Activated CD4-positive, alpha-beta T cell treated with anti-CD3 and anti-CD28 coated beads, Interleukin-2, amount 10 ng/mL, durations not matched to agents 24 days and 14 days (primary cell): ENCODE data around the gene RDH16. TPM values are rescaled to one million over a fixed set of nuclear protein-coding genes. Genes with fewer than 3 reads are reported as not detected.

Experiments
- DNase-seq: peaks from one replicate; pipeline ENCODE4 v3.0.0; 2022
- H3K27ac Mint-ChIP-seq: one replicate; pipeline ENCODE4 v1.8.0; 2022; ENCODE audit warnings: mild to moderate bottlenecking, mixed read lengths
- H3K27me3 Mint-ChIP-seq: one replicate; pipeline ENCODE4 v1.8.0; 2022; ENCODE audit warnings: mixed read lengths
- H3K36me3 Mint-ChIP-seq: one replicate; pipeline ENCODE4 v1.8.0; 2022; ENCODE audit warnings: low read depth, mild to moderate bottlenecking, mixed read lengths
- H3K4me1 Mint-ChIP-seq: one replicate; pipeline ENCODE4 v1.8.0; 2021; ENCODE audit warnings: mixed read lengths
- H3K4me3 Mint-ChIP-seq: one replicate; pipeline ENCODE4 v1.8.0; 2022; ENCODE audit warnings: mild to moderate bottlenecking, moderate library complexity, mixed read lengths
- H3K9me3 Mint-ChIP-seq: one replicate; pipeline ENCODE4 v1.8.0; 2021; ENCODE audit warnings: mixed read lengths
- intact Hi-C: fragments of 100-400 bp; cut with micrococcal nuclease; formaldehyde crosslinking; loops from one replicate; pipeline ENCODE4 v1.15.1; 2023
- total RNA-seq: library from RNA; stranded (reverse); gene quantifications from 2 replicates; pipeline ENCODE4 v1.2.3, GENCODE V29; 2022

Gene RDH16, protein sequence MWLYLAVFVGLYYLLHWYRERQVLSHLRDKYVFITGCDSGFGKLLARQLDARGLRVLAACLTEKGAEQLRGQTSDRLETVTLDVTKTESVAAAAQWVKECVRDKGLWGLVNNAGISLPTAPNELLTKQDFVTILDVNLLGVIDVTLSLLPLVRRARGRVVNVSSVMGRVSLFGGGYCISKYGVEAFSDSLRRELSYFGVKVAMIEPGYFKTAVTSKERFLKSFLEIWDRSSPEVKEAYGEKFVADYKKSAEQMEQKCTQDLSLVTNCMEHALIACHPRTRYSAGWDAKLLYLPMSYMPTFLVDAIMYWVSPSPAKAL
- total RNA-seq: 0.38 and 0.42 TPM in 2 replicates

DNA sequence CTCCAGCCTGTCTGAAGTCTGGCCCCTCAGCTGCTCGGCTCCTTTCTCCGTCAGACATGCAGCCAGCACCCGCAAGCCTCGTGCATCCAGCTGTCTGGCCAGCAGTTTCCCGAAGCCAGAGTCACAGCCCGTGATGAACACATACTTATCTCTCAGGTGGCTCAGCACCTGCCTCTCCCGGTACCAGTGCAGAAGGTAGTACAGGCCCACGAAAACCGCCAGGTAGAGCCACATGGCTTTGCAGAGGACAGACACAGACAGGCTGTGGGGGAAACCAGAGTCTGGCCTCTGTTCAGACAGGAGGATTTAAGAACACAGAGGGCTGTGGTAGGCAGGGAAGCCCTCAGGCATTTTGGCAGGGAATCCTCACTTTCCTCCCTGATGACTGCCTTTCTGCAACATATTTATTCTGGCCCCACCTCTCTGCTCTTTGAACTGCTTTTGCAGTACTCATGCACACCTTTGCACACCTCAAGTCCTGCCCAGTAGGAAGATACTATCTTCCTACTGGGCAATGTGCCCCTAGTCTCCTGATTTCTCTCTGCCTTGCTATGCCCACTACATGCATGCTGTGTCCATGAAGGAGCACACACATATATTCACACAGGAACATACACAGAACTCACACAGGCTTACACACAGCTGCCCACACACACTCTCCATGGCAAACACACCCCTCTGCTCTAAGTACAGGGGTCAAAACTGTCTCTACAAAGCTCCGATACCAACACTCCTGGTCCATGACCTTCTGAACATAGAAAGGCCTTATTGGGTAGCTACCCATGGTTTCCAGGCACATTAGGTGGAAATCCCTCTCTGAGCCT, at the start of gene RDH16:
Gene RDH16, minus strand, starts transcription at position 380 of the 824 bp plus-strand sequence. Its CDS starts 146 bp downstream, at position 234.
- no peaks in the 10 kb centered on the region for H3K36me3 Mint-ChIP-seq
- H3K27ac Mint-ChIP-seq: no peak within 1 kb of the TSS
- no peaks in the 10 kb centered on the region for H3K9me3 Mint-ChIP-seq
- H3K27me3 Mint-ChIP-seq: peaks cover 17% of the 10 kb centered on the region
- H3K4me3 Mint-ChIP-seq: no peak within 1 kb of the TSS
- DNase-seq: no peak
- intact Hi-C loops: no loop called here
- no peaks in the 10 kb centered on the region for H3K4me1 Mint-ChIP-seq

DNA sequence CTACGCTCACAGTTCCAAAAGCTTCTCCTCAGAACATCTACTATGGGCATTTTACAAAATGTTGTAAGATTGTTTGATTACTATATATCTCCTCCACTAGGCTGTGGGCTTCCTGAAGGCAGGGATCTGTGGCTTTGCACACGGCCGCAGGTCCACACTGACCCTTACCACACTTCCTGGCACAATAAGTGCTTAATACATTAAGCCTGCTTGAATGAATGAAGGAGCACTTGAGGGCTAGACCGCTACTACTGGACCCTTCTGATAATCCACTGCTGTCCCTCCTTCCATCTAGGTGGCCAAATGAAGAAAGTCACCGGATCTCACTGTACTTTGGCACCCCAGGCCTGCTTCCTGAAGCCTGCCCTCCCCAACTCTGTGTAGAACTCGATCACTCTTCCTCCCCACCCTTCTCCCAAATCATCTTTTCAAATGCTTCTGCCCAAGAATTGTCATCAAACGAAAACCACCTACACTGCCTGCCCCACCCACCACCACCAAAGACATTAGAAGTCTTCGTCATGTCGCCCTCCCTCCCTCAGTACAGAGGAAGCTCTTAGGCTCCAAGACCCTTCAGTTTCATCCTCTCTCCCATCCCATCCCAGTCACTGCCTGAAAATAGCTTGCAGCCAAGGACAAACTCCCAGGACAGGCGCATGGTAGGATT, 49.5 kb upstream of the RDH16 start:
- DNase-seq: peak; percentile 65
- Mint-ChIP-seq H3K9me3 (no peaks in the 10 kb centered on the region), H3K4me3 (peak overlapping the region; percentile 80), H3K27me3 (no peaks in the 10 kb centered on the region), H3K27ac (peak overlapping the region; percentile 77), H3K4me1 (peaks cover 45% of the 10 kb centered on the region), H3K36me3 (peaks cover 23% of the 10 kb centered on the region)
- intact Hi-C loops: loop anchor here (2.0 to 10.0 kb wide), 3 partner anchors 176 to 470 kb away; partner anchors contain the start of genes ARHGAP9 and BAZ2A

DNA sequence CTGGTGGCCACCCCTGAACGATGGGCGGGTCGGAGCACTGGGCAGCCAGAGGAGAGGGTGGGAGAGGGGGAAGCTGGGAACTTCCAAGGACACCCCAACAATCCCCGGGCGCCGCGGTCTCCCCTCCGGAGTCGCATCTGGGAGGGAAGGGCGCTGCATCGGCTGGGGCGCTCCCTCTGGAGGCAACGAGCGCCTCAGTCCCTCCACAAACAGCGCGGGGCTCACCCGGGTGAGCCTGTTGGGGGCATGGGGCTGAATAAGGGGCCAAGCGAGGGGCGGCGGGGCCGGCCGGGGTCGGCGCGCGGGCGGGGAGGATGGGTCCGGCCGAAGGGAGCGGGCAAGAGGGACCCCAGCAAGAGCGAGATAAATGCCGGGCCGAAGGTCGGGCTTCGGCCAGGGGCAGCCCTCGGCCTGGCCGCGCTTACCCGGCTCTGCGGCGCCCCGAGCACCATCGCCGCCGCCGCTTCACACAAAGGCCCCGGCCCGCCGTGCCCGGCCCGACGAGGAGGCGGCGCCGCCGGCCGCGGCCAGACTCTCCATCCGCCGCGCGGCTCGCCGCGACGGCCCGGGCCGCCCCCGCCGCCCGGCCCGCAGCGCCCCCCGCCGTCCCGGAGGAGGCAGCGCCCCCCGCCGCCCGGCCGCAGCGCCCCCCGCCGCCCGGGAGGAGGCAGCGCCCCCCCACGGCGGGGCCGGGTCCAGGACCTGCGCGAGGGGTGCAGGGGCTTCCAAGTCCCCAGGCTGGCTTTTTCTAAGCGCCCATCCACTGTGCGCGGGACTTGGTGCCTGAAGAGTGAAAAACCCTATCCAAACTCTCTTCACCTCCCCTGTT, 48.8 kb upstream of the RDH16 start, which contains the start of gene ZBTB39:
Gene ZBTB39, minus strand, starts transcription at position 567 of the 829 bp plus-strand sequence. CDS start 1,629 bp downstream, outside the sequence.
- peak; percentile 92 for DNase-seq
- peak within 1 kb of the TSS; percentile 86 for H3K27ac Mint-ChIP-seq
- H3K9me3 Mint-ChIP-seq: no peaks in the 10 kb centered on the region
- H3K4me3 Mint-ChIP-seq: peak within 1 kb of the TSS; percentile 93
- peaks cover 44% of the 10 kb centered on the region for H3K4me1 Mint-ChIP-seq
- H3K36me3 Mint-ChIP-seq: peaks cover 31% of the 10 kb centered on the region
- intact Hi-C loops: loop anchor here (2.0 to 10.0 kb wide), 3 partner anchors 177 to 471 kb away; partner anchors contain the start of genes ARHGAP9 and BAZ2A
- H3K27me3 Mint-ChIP-seq: no peaks in the 10 kb centered on the region

DNA sequence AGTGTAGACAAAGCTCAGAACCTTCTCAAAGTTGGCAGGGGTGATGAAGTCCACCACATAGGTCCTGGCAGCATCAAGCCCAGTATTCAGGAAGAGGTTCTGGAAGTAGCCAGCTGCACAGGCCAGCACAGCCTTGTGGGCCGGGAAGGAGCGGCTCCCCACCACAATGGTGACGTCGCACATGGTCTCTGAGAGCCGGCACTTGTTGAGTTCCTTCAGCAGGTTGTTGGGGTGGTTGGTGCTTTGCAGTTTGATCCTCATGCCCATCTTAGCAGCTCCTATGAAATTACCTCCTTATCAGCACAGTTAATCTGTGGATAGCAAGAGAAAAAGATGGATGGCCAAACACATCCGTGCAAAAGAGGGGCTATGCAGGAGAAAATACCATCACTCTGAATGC, 47.2 kb upstream of the RDH16 start:
- Mint-ChIP-seq H3K4me3 (peak overlapping the region; percentile 93), H3K27me3 (no peaks in the 10 kb centered on the region), H3K9me3 (no peaks in the 10 kb centered on the region), H3K27ac (no peak overlapping the region), H3K36me3 (peaks cover 40% of the 10 kb centered on the region), H3K4me1 (peaks cover 55% of the 10 kb centered on the region)
- no peak for DNase-seq
- intact Hi-C loops: loop anchor here (5.0 to 10.0 kb wide), 2 partner anchors 370 to 473 kb away; partner anchors contain the start of genes ARHGAP9 and BAZ2A

DNA sequence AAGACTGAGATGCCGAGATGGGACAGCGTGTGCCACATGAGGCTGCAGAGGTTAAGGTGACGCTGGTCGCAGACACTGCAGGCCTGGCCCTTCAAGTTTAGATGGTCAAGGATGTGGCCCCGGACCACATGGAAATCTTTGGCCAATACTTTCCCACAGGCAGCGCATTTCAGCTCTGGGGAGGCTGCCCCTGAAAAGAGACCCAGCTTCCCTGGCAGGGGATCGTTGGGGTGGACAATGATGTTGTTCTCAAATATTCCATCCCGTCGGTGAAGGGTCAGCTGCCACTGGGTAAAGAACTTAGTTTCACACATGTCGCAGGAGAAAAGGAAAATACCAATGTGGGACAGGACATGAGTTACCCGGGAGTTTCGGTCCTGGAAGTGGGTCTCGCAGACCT, 46.0 kb upstream of the RDH16 start:
- H3K27me3 Mint-ChIP-seq: no peaks in the 10 kb centered on the region
- H3K4me1 Mint-ChIP-seq: peaks cover 64% of the 10 kb centered on the region
- H3K36me3 Mint-ChIP-seq: peaks cover 43% of the 10 kb centered on the region
- no peaks in the 10 kb centered on the region for H3K9me3 Mint-ChIP-seq
- H3K4me3 Mint-ChIP-seq: no peak overlapping the region
- intact Hi-C loops: loop anchor here (10.0 kb wide), 1 partner anchor 369 kb away; the partner anchor contains the start of gene BAZ2A
- H3K27ac Mint-ChIP-seq: no peak overlapping the region
- DNase-seq: no peak

GRCh38 chr12:57001448-57001906, 44.1 kb upstream of the RDH16 start:
- intact Hi-C loops: loop anchor here (10.0 kb wide), 1 partner anchor 367 kb away; the partner anchor contains the start of gene BAZ2A
- peaks cover 52% of the 10 kb centered on the region for H3K4me1 Mint-ChIP-seq
- no peaks in the 10 kb centered on the region for H3K27me3 Mint-ChIP-seq
- peaks cover 48% of the 10 kb centered on the region for H3K36me3 Mint-ChIP-seq
- no peak overlapping the region for H3K4me3 Mint-ChIP-seq
- H3K9me3 Mint-ChIP-seq: no peaks in the 10 kb centered on the region
- peak; percentile 93 for DNase-seq
- H3K27ac Mint-ChIP-seq: peak overlapping the region; percentile 32

GRCh38 chr12:57000393-57000792, 43.0 kb upstream of the RDH16 start:
- no peaks in the 10 kb centered on the region for H3K27me3 Mint-ChIP-seq
- peaks cover 49% of the 10 kb centered on the region for H3K4me1 Mint-ChIP-seq
- no peaks in the 10 kb centered on the region for H3K9me3 Mint-ChIP-seq
- no peak for DNase-seq
- H3K4me3 Mint-ChIP-seq: no peak overlapping the region
- intact Hi-C loops: loop anchor here (10.0 kb wide), 1 partner anchor 366 kb away; the partner anchor contains the start of gene BAZ2A
- H3K36me3 Mint-ChIP-seq: peaks cover 46% of the 10 kb centered on the region
- peak overlapping the region; percentile 56 for H3K27ac Mint-ChIP-seq

DNA sequence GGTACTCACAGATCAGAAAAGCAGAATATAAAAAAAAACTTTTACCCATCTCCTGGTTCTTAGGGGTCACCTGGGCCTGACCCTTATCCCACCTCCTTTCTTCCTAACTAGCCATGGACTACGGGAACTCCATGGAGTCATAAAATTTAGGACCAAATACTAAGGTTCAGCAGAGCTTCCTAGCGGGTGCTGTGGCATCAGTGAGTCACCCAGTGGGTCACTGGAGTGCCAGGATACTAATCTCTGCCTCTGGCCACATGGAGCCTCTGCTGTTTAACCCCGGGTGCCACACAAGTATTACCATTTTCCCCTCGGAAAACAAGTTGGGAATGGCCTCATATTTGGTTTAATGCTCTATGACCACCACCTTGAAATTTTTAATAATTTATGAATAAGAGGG, 42.0 kb upstream of the RDH16 start:
- H3K36me3 Mint-ChIP-seq: peaks cover 43% of the 10 kb centered on the region
- intact Hi-C loops: loop anchor here (2.0 kb wide), 1 partner anchor 65 kb away; no protein-coding TSS in a partner anchor
- peak overlapping the region; percentile 73 for H3K27ac Mint-ChIP-seq
- no peaks in the 10 kb centered on the region for H3K27me3 Mint-ChIP-seq
- DNase-seq: no peak
- H3K9me3 Mint-ChIP-seq: no peaks in the 10 kb centered on the region
- no peak overlapping the region for H3K4me3 Mint-ChIP-seq
- H3K4me1 Mint-ChIP-seq: peaks cover 41% of the 10 kb centered on the region

DNA sequence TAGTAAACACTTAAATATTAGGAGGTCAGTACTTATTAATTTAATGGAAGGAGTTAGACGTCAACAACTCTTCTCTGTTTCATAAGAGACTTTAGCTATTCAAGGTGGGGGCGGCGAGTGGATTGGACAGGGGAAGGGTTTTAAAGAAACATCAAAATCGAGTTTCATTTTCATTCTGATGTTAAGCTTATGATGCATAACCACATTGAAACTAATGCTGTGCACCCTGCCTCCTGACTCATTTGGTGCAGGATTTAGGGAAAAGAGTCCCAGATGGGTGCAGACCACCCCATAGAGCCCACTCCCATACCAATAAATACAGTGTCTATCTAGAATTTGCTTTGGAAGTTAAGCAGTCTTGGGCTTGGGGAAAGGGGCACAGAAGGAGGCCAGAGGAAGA, 41.6 kb upstream of the RDH16 start:
- Mint-ChIP-seq H3K27me3 (no peaks in the 10 kb centered on the region), H3K36me3 (peaks cover 38% of the 10 kb centered on the region), H3K4me3 (peak overlapping the region; percentile 35), H3K9me3 (no peaks in the 10 kb centered on the region), H3K4me1 (peaks cover 41% of the 10 kb centered on the region), H3K27ac (peak overlapping the region; percentile 73)
- peak; percentile 82 for DNase-seq
- intact Hi-C loops: loop anchor here (2.0 kb wide), 1 partner anchor 66 kb away; no protein-coding TSS in a partner anchor

- H3K4me3 Mint-ChIP-seq: peak overlapping the region; percentile 32
- H3K36me3 Mint-ChIP-seq: peaks cover 34% of the 10 kb centered on the region
- intact Hi-C loops: loop anchor here (2.0 kb wide), 1 partner anchor 66 kb away; no protein-coding TSS in a partner anchor
- DNase-seq: no peak
- no peak overlapping the region for H3K27ac Mint-ChIP-seq
- H3K4me1 Mint-ChIP-seq: peaks cover 41% of the 10 kb centered on the region
- H3K27me3 Mint-ChIP-seq: no peaks in the 10 kb centered on the region
- H3K9me3 Mint-ChIP-seq: no peaks in the 10 kb centered on the region
Observed at GRCh38 chr12:56998316-56998715, 40.9 kb upstream of the RDH16 start.

GRCh38 chr12:56996793-56997545, 39.6 kb upstream of the RDH16 start:
- Mint-ChIP-seq H3K27ac (no peak overlapping the region), H3K4me3 (no peak overlapping the region), H3K27me3 (no peaks in the 10 kb centered on the region), H3K4me1 (peaks cover 37% of the 10 kb centered on the region), H3K9me3 (no peaks in the 10 kb centered on the region), H3K36me3 (peaks cover 29% of the 10 kb centered on the region)
- no peak for DNase-seq
- intact Hi-C loops: no loop called here

DNA sequence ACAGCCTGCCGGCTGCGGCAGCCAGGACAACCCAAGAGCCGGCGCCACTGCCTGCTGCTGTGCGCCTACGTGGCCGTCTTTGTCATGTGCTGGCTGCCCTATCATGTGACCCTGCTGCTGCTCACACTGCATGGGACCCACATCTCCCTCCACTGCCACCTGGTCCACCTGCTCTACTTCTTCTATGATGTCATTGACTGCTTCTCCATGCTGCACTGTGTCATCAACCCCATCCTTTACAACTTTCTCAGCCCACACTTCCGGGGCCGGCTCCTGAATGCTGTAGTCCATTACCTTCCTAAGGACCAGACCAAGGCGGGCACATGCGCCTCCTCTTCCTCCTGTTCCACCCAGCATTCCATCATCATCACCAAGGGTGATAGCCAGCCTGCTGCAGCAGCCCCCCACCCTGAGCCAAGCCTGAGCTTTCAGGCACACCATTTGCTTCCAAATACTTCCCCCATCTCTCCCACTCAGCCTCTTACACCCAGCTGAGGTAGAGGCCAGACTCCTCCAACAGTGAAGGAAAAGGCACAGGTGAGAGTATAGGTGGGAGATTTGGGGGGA, 38.6 kb upstream of the RDH16 start:
- peaks cover 37% of the 10 kb centered on the region for H3K4me1 Mint-ChIP-seq
- peaks cover 22% of the 10 kb centered on the region for H3K36me3 Mint-ChIP-seq
- no peak overlapping the region for H3K27ac Mint-ChIP-seq
- no peak overlapping the region for H3K4me3 Mint-ChIP-seq
- no peaks in the 10 kb centered on the region for H3K27me3 Mint-ChIP-seq
- DNase-seq: no peak
- intact Hi-C loops: no loop called here
- H3K9me3 Mint-ChIP-seq: no peaks in the 10 kb centered on the region
